GM19351 (cell line): ENCODE measurements around the gene JMJD4.
"Not testable (repeated sequence)": the region's sequence is repeated elsewhere in the genome, so short reads cannot be mapped to it uniquely, and the experiment has no call there.

Experiments used
- ATAC-seq: cut with Tn5 transposase; IDR thresholded peaks from one replicate; pipeline ENCODE4 v1.9.1; 2021; ENCODE audit warnings: mild to moderate bottlenecking, moderate library complexity; ENCODE audit not compliant: unreplicated experiment

Gene JMJD4

GRCh38 chr1:227701631-227702030 lies 33.5 kb downstream of the JMJD4 start:
- not testable (repeated sequence) for ATAC-seq

GRCh38 chr1:227697321-227697864 lies 37.7 kb downstream of the JMJD4 start:
- no peak for ATAC-seq

- no peak for ATAC-seq
These were observed 49.3 kb downstream of the JMJD4 start for GRCh38 chr1:227685807-227686206.
